HL-60 (cell line): ENCODE data around the gene RNFT2.

Source experiments
- DNase-seq, 2 experiments: peaks; one replicate each; pipeline ENCODE4 v3.0.0-alpha.2; 2010 to 2020; ENCODE audit warnings: low read depth in 1 of 2, low spot score in 1 of 2
- H3K27ac ChIP-seq: fragments of 250-450 bp; sonication (Bioruptor Pico); replicated peaks from 2 replicates; pipeline ENCODE4 v1.5.1; 2020; ENCODE audit warnings: mild to moderate bottlenecking, moderate library complexity
- H3K27me3 ChIP-seq: fragments of 250-450 bp; sonication (Bioruptor Pico); 2 replicates; pipeline ENCODE4 v1.5.1; 2021; ENCODE audit warnings: mild to moderate bottlenecking, moderate library complexity; ENCODE audit not compliant: insufficient read depth, poor library complexity, severe bottlenecking
- H3K4me3 ChIP-seq: replicated peaks from 2 replicates; pipeline ENCODE4 v1.5.1; 2011; ENCODE audit warnings: mild to moderate bottlenecking, control low read depth, low read length; ENCODE audit not compliant: insufficient read depth
- CTCF ChIP-seq: IDR thresholded peaks from one replicate; pipeline ENCODE4 v1.5.1; 2011; ENCODE audit warnings: low read length, control low read depth, inconsistent platforms; ENCODE audit not compliant: insufficient read depth
- GABPA ChIP-seq: IDR thresholded peaks from 2 replicates; pipeline ENCODE4 v1.6.1; 2012; ENCODE audit warnings: low read depth
- POLR2AphosphoS5 ChIP-seq: IDR thresholded peaks from 2 replicates; pipeline ENCODE4 v1.6.1; 2012; ENCODE audit warnings: low read depth
- REST ChIP-seq: IDR thresholded peaks from 2 replicates; pipeline ENCODE4 v1.6.1; 2012; ENCODE audit warnings: low read depth; ENCODE audit not compliant: insufficient replicate concordance
- SPI1 ChIP-seq: IDR thresholded peaks from 2 replicates; pipeline ENCODE4 v1.6.1; 2012; ENCODE audit warnings: low read depth, mild to moderate bottlenecking, borderline replicate concordance

Gene RNFT2

GRCh38 chr12:116765271-116765670 lies 27.2 kb downstream of the RNFT2 start:
- H3K27ac ChIP-seq: no peak overlapping the region
- H3K27me3 ChIP-seq: no peaks in the 10 kb centered on the region
- H3K4me3 ChIP-seq: no peak overlapping the region
- TF ChIP-seq SPI1 (no peak), GABPA (no peak), POLR2AphosphoS5 (no peak), CTCF (no peak), REST (no peak)
- DNase-seq: no peak

- no peak for DNase-seq
- no peak overlapping the region for H3K4me3 ChIP-seq
- no peak overlapping the region for H3K27ac ChIP-seq
- TF ChIP-seq CTCF (no peak), POLR2AphosphoS5 (no peak), SPI1 (no peak), GABPA (no peak), REST (no peak)
- no peaks in the 10 kb centered on the region for H3K27me3 ChIP-seq
These were observed 28.2 kb downstream of the RNFT2 start for GRCh38 chr12:116766285-116766684.

- Histone ChIP-seq H3K27me3 (no peaks in the 10 kb centered on the region), H3K27ac (no peak overlapping the region), H3K4me3 (no peak overlapping the region)
- DNase-seq: no peak
- TF ChIP-seq SPI1 (no peak), POLR2AphosphoS5 (no peak)
These were observed 28.6 kb downstream of the RNFT2 start for GRCh38 chr12:116766746-116767145.

GRCh38 chr12:116771651-116772050 lies 33.5 kb downstream of the RNFT2 start:
- no peak overlapping the region for H3K4me3 ChIP-seq
- TF ChIP-seq SPI1: no peak
- no peak for TF ChIP-seq GABPA
- no peak for TF ChIP-seq POLR2AphosphoS5
- no peak for TF ChIP-seq CTCF
- TF ChIP-seq REST: no peak
- DNase-seq: no peak
- H3K27me3 ChIP-seq: no peaks in the 10 kb centered on the region
- no peak overlapping the region for H3K27ac ChIP-seq
